Measurements from ENCODE around the gene C3orf20. TPM values are rescaled to one million over a fixed set of nuclear protein-coding genes. Genes with fewer than 3 reads are reported as not detected.
"Not testable (repeated sequence)": the region's sequence is repeated elsewhere in the genome, so short reads cannot be mapped to it uniquely, and the experiment has no call there.

Gene C3orf20
- total RNA-seq, 2 experiments from 2014 or later: 0.14 TPM; not detected in 1

DNA sequence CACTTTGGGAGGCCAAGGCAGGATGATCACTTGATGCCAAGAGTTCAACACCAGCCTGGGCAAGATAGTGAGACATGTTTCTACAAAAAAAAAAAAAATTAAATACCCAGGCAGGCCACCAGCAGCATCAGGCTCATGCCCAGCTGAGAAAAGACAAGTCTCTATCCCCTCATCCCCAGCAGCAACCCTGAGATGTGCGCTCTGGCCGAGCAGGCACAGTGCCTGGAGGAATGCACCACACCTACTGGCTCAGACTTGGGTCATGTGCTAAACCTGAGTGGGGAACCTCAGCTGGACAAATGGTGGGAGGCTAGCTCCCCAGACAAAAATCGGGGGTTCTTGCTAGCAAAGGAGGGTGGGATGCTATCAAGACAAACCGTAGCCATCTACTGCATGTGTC lies 33.6 kb upstream of the C3orf20 start:
- no peak for DNase-seq
- H3K27me3 Mint-ChIP-seq: peaks cover 26% of the 10 kb centered on the region
- peaks cover 2% of the 10 kb centered on the region for H3K4me1 Mint-ChIP-seq
- H3K36me3 Mint-ChIP-seq: no peaks in the 10 kb centered on the region
- H3K9me3 Mint-ChIP-seq: no peaks in the 10 kb centered on the region
- no peak overlapping the region for H3K27ac Mint-ChIP-seq
- H3K4me3 Mint-ChIP-seq: no peak overlapping the region

DNA sequence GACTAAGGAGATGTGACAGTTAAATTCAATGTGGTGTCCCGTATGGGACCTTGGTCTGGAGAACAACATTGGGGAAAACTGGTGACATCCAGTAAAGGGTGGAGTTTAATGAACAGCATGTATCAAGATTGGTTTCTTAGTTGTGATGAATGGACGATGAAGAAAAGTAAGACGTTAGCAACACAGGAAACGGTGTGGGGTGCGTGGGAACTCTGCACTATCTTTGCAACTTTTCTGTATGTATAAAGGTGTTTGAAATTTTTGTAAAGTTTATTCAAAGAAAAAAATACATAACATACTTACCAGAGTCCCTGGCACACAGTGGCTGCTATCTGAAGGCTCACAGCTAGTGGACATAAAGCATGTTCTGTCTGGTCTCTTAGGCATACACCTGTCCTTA lies 29.5 kb upstream of the C3orf20 start:
- Mint-ChIP-seq H3K9me3 (no peaks in the 10 kb centered on the region), H3K4me1 (peaks cover 10% of the 10 kb centered on the region), H3K4me3 (no peak overlapping the region), H3K27ac (no peak overlapping the region), H3K36me3 (peaks cover 5% of the 10 kb centered on the region), H3K27me3 (peaks cover under 1% of the 10 kb centered on the region)
- DNase-seq: no peak

- DNase-seq: no peak
- Mint-ChIP-seq H3K36me3 (peaks cover 10% of the 10 kb centered on the region), H3K4me3 (no peak overlapping the region), H3K4me1 (peaks cover 13% of the 10 kb centered on the region), H3K27ac (no peak overlapping the region), H3K27me3 (no peaks in the 10 kb centered on the region), H3K9me3 (no peaks in the 10 kb centered on the region)
These were observed 28.8 kb upstream of the C3orf20 start for GRCh38 chr3:14646131-14646573.

GRCh38 chr3:14646589-14647413 lies 28.1 kb upstream of the C3orf20 start:
- Mint-ChIP-seq H3K27me3 (no peaks in the 10 kb centered on the region), H3K4me3 (no peak overlapping the region), H3K27ac (no peak overlapping the region), H3K36me3 (peaks cover 10% of the 10 kb centered on the region), H3K9me3 (no peaks in the 10 kb centered on the region), H3K4me1 (peaks cover 15% of the 10 kb centered on the region)
- DNase-seq: no peak

DNA sequence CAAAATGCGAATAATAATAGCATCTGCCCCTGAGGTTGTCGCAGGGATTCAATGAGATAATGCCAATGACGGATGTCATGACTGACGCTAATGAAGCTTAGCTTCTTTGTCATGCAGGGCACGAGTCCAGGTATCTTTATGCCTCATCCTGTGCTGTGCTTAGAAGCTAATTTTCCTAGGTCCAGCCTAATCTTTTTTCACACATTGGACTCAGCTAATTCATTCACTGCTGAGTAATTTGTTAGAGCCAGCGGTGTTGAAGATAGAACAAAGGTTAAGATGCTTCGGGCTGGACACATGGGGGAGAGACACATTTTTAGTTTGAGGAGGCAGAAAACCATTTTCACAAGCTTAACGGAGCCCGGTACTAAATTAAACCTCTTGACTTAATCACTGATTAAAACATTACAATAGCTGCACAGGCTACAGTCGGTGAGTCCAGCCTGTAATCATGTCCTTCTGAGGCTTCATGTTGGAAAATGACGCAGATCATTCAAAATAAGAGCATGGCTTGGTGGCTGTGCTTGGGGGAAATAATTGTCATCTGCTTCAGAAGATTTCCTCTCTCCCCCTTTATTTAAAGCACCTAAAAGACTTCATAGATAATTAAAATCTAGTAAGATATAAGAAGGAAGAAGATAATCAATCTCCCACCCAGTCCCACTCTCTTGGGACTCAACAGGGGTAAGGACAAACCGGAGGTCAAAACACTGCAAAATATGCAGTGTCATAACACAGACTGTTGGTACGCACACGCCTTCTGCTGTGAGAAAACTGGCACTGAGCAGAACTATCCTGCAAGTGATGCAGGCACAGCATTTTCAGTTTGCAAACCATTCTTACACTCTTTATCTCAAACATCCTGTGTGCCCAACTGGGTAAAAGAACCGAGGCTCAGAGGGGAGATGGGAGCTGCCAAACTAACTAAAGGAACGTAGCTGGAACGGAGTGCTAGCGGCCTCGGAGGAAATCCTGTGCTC lies 26.7 kb upstream of the C3orf20 start:
- H3K4me1 Mint-ChIP-seq: peaks cover 19% of the 10 kb centered on the region
- peak overlapping the region; percentile 21 for H3K27ac Mint-ChIP-seq
- H3K9me3 Mint-ChIP-seq: no peaks in the 10 kb centered on the region
- no peak for DNase-seq
- peaks cover 10% of the 10 kb centered on the region for H3K36me3 Mint-ChIP-seq
- H3K27me3 Mint-ChIP-seq: no peaks in the 10 kb centered on the region
- peak overlapping the region; percentile 33 for H3K4me3 Mint-ChIP-seq

DNA sequence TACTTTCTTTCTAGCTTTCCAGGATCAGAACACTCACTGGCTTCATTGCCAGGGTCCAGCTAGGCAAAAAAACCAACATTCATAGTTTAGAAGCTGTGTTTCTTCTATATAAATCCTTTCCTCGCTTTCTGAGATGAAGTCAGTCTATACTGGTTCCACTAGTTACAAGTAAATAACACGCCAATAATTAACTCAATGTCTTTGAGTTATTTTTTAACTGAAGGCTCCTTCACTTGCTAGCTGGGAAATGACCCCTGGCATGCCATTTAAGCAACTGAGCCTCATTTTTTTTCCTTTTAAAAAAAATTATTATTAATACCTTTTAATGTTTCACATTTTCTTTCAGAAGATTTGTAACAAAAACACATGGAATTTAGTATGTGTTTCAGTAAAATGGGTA lies 25.5 kb upstream of the C3orf20 start:
- DNase-seq: no peak
- Mint-ChIP-seq H3K4me1 (peaks cover 28% of the 10 kb centered on the region), H3K36me3 (peaks cover 10% of the 10 kb centered on the region), H3K27me3 (no peaks in the 10 kb centered on the region), H3K4me3 (no peak overlapping the region), H3K9me3 (no peaks in the 10 kb centered on the region), H3K27ac (no peak overlapping the region)

GRCh38 chr3:14650193-14650592 lies 24.7 kb upstream of the C3orf20 start:
- H3K27ac Mint-ChIP-seq: peak overlapping the region; percentile 95
- peaks cover 29% of the 10 kb centered on the region for H3K4me1 Mint-ChIP-seq
- H3K36me3 Mint-ChIP-seq: peaks cover 10% of the 10 kb centered on the region
- peak overlapping the region; percentile 94 for H3K4me3 Mint-ChIP-seq
- DNase-seq: no peak
- no peaks in the 10 kb centered on the region for H3K9me3 Mint-ChIP-seq
- no peaks in the 10 kb centered on the region for H3K27me3 Mint-ChIP-seq

DNA sequence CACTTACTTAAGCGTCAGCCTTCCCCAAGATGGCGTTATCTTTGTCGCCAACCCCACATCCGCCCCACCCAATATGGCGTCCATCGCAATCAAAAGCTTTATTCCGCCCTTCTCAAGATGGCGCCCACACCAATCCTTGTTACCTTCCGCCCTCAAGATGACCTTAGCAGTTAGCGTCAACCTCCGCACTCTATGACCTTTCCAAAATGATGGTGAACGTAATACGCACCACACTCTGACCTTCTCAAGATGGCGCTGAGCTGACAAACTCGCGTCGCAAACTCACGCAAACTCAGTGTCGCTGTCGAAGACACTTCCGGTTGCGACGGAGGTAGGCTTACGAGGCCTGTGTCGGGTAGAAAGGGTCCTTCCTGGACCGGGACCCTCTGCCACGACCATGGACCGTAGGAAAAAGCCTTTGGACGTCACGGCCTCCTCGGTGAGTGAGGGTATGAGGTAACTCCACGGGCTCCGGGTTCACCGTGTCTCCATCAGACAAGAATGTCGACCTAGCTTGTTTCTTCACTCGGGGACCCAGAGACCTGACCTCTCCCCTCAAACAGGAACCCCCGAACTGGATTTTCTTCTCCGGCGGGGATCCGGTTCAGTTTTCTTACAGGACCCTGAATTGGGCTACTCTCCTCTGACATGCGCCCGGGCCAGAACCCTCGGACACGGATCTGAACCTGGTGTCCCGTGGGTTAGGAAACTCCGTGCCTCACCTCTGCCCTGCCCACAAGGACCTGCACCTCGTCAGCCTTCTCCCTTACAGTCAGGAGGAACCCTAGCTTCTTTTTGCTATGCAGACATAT lies 23.3 kb upstream of the C3orf20 start, which contains the start of gene CCDC174:
CCDC174 (plus strand) TSS at position 323 of the 812 bp plus-strand sequence; CDS start at position 398, 75 bp downstream.
- peak within 1 kb of the TSS; percentile 95 for H3K27ac Mint-ChIP-seq
- no peaks in the 10 kb centered on the region for H3K27me3 Mint-ChIP-seq
- peaks cover 36% of the 10 kb centered on the region for H3K4me1 Mint-ChIP-seq
- H3K4me3 Mint-ChIP-seq: peak within 1 kb of the TSS; percentile 94
- peak; percentile 90 for DNase-seq
- peaks cover 15% of the 10 kb centered on the region for H3K36me3 Mint-ChIP-seq
- H3K9me3 Mint-ChIP-seq: no peaks in the 10 kb centered on the region

GRCh38 chr3:14652360-14652907 lies 22.5 kb upstream of the C3orf20 start:
- Mint-ChIP-seq H3K4me3 (peak overlapping the region; percentile 94), H3K36me3 (peaks cover 18% of the 10 kb centered on the region), H3K4me1 (peaks cover 42% of the 10 kb centered on the region), H3K27ac (peak overlapping the region; percentile 95)
- not testable (repeated sequence) for H3K27me3 Mint-ChIP-seq, H3K9me3 Mint-ChIP-seq, DNase-seq

GRCh38 chr3:14657579-14657978 lies 17.4 kb upstream of the C3orf20 start:
- Mint-ChIP-seq H3K9me3 (no peaks in the 10 kb centered on the region), H3K27ac (no peak overlapping the region), H3K27me3 (no peaks in the 10 kb centered on the region), H3K4me3 (no peak overlapping the region), H3K36me3 (peaks cover 22% of the 10 kb centered on the region), H3K4me1 (peaks cover 38% of the 10 kb centered on the region)
- no peak for DNase-seq

DNA sequence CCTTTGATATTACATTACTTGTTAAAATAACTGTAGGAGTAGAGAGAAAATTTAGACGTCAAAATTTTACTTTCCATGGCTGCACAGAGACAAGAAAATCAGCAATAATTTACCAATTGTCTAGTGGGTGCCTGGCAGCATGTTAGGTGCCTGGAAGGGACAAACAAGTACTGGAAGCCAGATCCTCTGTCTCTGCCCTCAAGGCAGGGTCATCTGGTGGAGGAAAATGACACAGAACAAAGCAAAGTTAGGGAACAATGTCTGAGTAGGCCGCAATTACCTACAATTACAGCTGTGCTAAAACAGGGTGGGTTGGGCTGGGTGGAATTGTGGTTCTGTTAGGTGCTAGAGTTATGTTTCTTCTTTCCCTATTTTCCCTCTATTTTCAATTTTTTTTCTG lies 16.0 kb upstream of the C3orf20 start:
- no peaks in the 10 kb centered on the region for H3K9me3 Mint-ChIP-seq
- peaks cover 29% of the 10 kb centered on the region for H3K4me1 Mint-ChIP-seq
- peaks cover 27% of the 10 kb centered on the region for H3K36me3 Mint-ChIP-seq
- H3K27ac Mint-ChIP-seq: no peak overlapping the region
- DNase-seq: no peak
- no peak overlapping the region for H3K4me3 Mint-ChIP-seq
- no peaks in the 10 kb centered on the region for H3K27me3 Mint-ChIP-seq

- Mint-ChIP-seq H3K27me3 (no peaks in the 10 kb centered on the region), H3K9me3 (no peaks in the 10 kb centered on the region), H3K36me3 (peaks cover 30% of the 10 kb centered on the region), H3K27ac (peak overlapping the region; percentile 85), H3K4me1 (peaks cover 22% of the 10 kb centered on the region), H3K4me3 (no peak overlapping the region)
- DNase-seq: no peak
These were observed 14.0 kb upstream of the C3orf20 start for GRCh38 chr3:14660942-14661341.

DNA sequence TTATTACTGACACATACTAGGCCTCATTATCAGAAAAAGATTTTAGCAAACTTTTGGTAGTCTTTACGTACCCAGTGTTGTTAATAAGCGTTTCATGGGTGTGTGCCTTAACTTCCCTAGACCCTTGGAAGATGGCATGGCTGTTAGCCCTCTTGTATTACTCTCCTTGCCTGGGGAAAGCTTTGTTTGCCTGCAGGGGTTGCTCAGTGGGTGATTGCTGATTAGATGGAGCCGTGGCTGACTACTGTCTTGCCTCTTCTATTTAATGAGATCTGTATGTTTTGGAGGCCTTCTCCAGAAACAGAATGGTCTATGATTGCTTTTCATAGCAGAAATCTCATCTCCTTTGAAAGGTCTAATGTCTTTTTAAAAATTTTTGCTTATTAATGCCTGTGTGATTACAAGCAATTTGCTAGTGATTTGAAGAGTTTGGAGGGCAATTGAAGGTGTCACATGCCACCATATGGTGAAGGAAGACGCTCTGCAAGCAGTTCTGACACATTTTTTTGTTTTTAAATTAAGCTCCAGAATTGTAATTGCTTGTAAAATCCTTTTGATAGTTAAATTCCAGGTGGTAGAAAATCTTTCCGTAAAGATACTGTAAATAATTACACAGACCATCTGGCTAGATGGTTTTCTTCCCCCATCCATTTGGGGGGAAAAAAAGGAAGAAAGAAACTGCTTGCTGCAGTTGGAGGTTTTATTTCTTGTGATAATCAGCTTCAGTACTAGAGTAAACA lies 11.4 kb upstream of the C3orf20 start:
- Mint-ChIP-seq H3K4me1 (peaks cover 9% of the 10 kb centered on the region), H3K27ac (peak overlapping the region; percentile 42), H3K36me3 (peaks cover 23% of the 10 kb centered on the region), H3K9me3 (no peaks in the 10 kb centered on the region), H3K4me3 (no peak overlapping the region), H3K27me3 (no peaks in the 10 kb centered on the region)
- DNase-seq: no peak

- no peak for DNase-seq
- H3K27me3 Mint-ChIP-seq: no peaks in the 10 kb centered on the region
- no peaks in the 10 kb centered on the region for H3K9me3 Mint-ChIP-seq
- no peak overlapping the region for H3K4me3 Mint-ChIP-seq
- H3K4me1 Mint-ChIP-seq: peaks cover 9% of the 10 kb centered on the region
- peak overlapping the region; percentile 16 for H3K27ac Mint-ChIP-seq
- peaks cover 23% of the 10 kb centered on the region for H3K36me3 Mint-ChIP-seq
These were observed 10.8 kb upstream of the C3orf20 start for GRCh38 chr3:14664170-14664569.

Measured in activated naive CD8-positive, alpha-beta T cell treated with anti-CD3 and anti-CD28 coated beads for 36 hours (primary cell).